Ascending aorta (tissue), 2 donors: Measurements from ENCODE around the gene USP6NL. TPM values are rescaled to one million over a fixed set of nuclear protein-coding genes. Genes with fewer than 3 reads are reported as not detected.

Experiments used
- DNase-seq, 2 donors: peaks; one replicate each; pipeline ENCODE4 v3.0.0-alpha.2; 2019; ENCODE audit warnings: low spot score in 2 of 2
- H3K27ac ChIP-seq, 2 donors: fragments of 200-600 bp; sonication (generic); one replicate each; pipeline ENCODE4 v1.5.1; 2016 to 2017; ENCODE audit warnings: mild to moderate bottlenecking in 1 of 2
- H3K27me3 ChIP-seq: fragments of 200-600 bp; sonication (generic); one replicate; pipeline ENCODE4 v1.5.1; 2017
- H3K36me3 ChIP-seq, 2 donors: fragments of 200-600 bp; sonication (generic); one replicate each; pipeline ENCODE4 v1.5.1; 2016
- H3K4me1 ChIP-seq, 2 donors: fragments of 200-600 bp; sonication (generic); one replicate each; pipeline ENCODE4 v1.5.1; 2016 to 2017; ENCODE audit warnings: mild to moderate bottlenecking in 1 of 2
- H3K4me3 ChIP-seq, 2 donors: fragments of 200-600 bp; sonication (generic); one replicate each; pipeline ENCODE4 v1.5.1; 2016 to 2017; ENCODE audit warnings: mild to moderate bottlenecking in 1 of 2
- H3K9me3 ChIP-seq, 2 donors: fragments of 200-600 bp; sonication (generic); one replicate each; pipeline ENCODE4 v1.5.1; 2016
- CTCF ChIP-seq, 3 experiments: fragments of 200-600 bp in 2 of 3; fragments of 450-650 bp in 1 of 3; sonication (generic) in 2 of 3; IDR thresholded peaks; one replicate each; pipeline ENCODE4 v1.5.1; 2016 to 2019; ENCODE audit warnings: antibody characterized with exemption in 3 of 3, mild to moderate bottlenecking in 1 of 3, moderate library complexity in 1 of 3
- intact Hi-C: fragments of 100-400 bp; cut with DNase I; formaldehyde crosslinking; loops from one replicate; pipeline ENCODE4 v1.15.1; 2023
- total RNA-seq: library from RNA; depleted of rRNA; stranded (reverse); fragments of >200 nt; gene quantifications from one replicate; pipeline ENCODE4 v1.1.0, GENCODE V29; 2016

USP6NL gene
- total RNA-seq, 1 donor from 2014 or later: 20.5 TPM

DNA sequence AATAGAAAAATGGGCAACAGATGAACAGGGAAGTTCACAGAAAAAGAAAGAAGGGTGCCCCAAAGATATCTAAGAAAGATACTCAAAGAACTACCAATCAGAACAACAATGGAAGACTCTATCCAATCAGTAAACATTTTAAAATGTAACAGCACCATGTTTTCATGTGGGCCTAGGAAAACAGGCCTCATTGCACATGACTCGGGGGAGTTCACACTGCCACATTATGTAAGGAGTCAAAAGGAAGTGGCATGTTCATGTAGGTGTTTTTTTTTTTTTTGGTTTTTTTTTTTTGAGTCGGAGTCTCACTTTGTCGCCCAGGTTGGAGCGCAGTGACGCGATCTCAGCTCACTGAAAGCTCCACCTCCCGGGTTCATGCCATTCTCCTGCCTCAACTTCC, 132.2 kb downstream of the USP6NL start:
- Histone ChIP-seq H3K4me1 (no peaks in the 10 kb centered on the region), H3K36me3 (no peaks in the 10 kb centered on the region), H3K9me3 (no peaks in the 10 kb centered on the region), H3K27me3 (no peaks in the 10 kb centered on the region), H3K27ac (no peak overlapping the region), H3K4me3 (no peak overlapping the region)
- DNase-seq: no peak
- TF ChIP-seq CTCF (IDR thresholded peaks at IDR 0.05): no peak
- intact Hi-C loops: no loop called here

- DNase-seq: no peak
- no peak overlapping the region for H3K4me3 ChIP-seq
- intact Hi-C loops: no loop called here
- H3K9me3 ChIP-seq: no peaks in the 10 kb centered on the region
- no peak overlapping the region for H3K27ac ChIP-seq
- H3K27me3 ChIP-seq: no peaks in the 10 kb centered on the region
- H3K36me3 ChIP-seq: no peaks in the 10 kb centered on the region
- H3K4me1 ChIP-seq: no peaks in the 10 kb centered on the region
- TF ChIP-seq CTCF (IDR thresholded peaks at IDR 0.05): no peak
These were observed 132.6 kb downstream of the USP6NL start for GRCh38 chr10:11478807-11479206.

DNA sequence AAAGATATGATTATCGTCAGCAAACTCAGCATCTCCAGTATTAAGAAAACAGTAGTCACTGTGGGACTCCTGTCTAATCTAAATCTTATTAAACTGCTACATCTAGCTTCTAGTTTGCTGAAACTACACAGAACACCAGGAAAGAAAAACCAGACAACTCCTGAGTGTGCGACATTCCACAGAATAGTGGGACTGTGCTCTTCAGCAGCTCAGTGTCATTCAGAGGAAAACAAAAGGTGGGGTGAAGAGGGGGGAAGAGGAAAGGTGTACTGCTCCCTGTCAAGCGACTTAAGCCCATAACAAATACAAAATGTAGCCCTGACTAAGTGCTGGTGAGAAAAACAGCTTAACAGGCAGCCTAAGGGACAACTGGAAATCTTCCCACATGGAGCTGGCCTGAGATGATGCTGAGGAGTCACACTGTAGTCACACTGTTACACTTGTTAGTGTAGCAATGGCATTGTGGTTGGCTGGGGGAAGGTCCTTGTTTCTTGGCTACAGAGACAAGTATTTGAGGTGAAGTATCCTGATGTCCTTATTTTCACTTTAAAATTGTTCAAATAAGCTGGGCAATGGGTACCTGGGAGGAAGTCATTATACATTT, 135.5 kb downstream of the USP6NL start:
- TF ChIP-seq CTCF (IDR thresholded peaks at IDR 0.05): no peak
- Histone ChIP-seq H3K27me3 (no peaks in the 10 kb centered on the region), H3K9me3 (no peaks in the 10 kb centered on the region), H3K4me1 (no peaks in the 10 kb centered on the region), H3K4me3 (no peak overlapping the region), H3K36me3 (no peaks in the 10 kb centered on the region), H3K27ac (no peak overlapping the region)
- no peak for DNase-seq
- intact Hi-C loops: no loop called here

DNA sequence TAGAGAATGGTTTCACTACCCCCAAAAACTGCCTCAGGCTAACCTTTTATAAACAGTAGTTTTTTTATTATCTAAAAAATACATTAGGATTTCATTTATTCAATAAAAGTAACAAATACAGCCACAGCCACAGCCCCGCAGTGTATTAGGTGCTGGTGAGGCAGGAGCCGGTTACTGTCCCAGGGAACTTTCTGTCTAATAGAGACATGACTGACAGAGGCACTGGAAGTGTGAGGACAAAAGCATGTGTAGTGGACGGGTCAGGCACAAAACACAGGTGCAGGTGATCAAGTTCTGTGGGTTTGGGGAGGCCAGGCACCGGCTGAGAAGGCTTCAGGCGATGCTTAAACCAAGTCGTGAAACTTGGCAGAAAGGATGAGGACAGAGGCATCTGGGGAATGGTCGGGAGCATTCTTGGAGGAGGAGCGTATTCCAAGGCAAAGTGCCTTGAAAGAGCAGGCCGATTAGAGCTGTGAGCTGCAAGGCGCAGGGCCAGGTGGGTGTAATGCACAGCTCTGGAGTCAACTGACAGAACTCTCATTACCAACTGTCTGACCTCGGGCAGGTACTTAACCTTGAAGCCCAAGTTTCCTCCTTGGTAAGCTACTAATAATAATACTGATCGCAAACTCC, 138.2 kb downstream of the USP6NL start:
- intact Hi-C loops: no loop called here
- Histone ChIP-seq H3K4me3 (no peak overlapping the region), H3K9me3 (no peaks in the 10 kb centered on the region), H3K4me1 (no peaks in the 10 kb centered on the region), H3K27ac (no peak overlapping the region), H3K27me3 (no peaks in the 10 kb centered on the region), H3K36me3 (no peaks in the 10 kb centered on the region)
- DNase-seq: no peak
- TF ChIP-seq CTCF (IDR thresholded peaks at IDR 0.05): no peak

GRCh38 chr10:11472158-11472753, 139.2 kb downstream of the USP6NL start:
- intact Hi-C loops: no loop called here
- no peaks in the 10 kb centered on the region for H3K36me3 ChIP-seq
- no peaks in the 10 kb centered on the region for H3K9me3 ChIP-seq
- no peaks in the 10 kb centered on the region for H3K27me3 ChIP-seq
- peak; percentile 73 to 80 (median 76) for TF ChIP-seq CTCF (IDR thresholded peaks at IDR 0.05)
- no peak overlapping the region for H3K27ac ChIP-seq
- H3K4me1 ChIP-seq: no peaks in the 10 kb centered on the region
- H3K4me3 ChIP-seq: no peak overlapping the region
- DNase-seq: peak in 1 of 2 donors; percentile 72
